HTERT RPE-1 (cell line): ENCODE measurements around the gene RNF4.
"Not testable (repeated sequence)": the region's sequence is repeated elsewhere in the genome, so short reads cannot be mapped to it uniquely, and the experiment has no call there.

ENCODE experiments used
- in situ Hi-C: fragments of 300-500 bp; cut with MboI; formaldehyde crosslinking; loops from 4 replicates; pipeline ENCODE4 v1.14.3; 2020; ENCODE audit warnings: low sequenced_read_pairs

Gene RNF4

GRCh38 chr4:2485956-2486355, 17.1 kb downstream of the RNF4 start:
- in situ Hi-C loops: no loop called here

GRCh38 chr4:2486981-2487380, 18.1 kb downstream of the RNF4 start:
- in situ Hi-C loops: no loop called here

GRCh38 chr4:2487632-2488031, 18.7 kb downstream of the RNF4 start:
- in situ Hi-C loops: no loop called here

- in situ Hi-C loops: no loop called here
Observed at GRCh38 chr4:2489081-2489805, 20.3 kb downstream of the RNF4 start.

- in situ Hi-C loops: no loop called here
Observed at GRCh38 chr4:2489841-2490552, 21.1 kb downstream of the RNF4 start.

GRCh38 chr4:2492970-2493369, 24.1 kb downstream of the RNF4 start:
- in situ Hi-C loops: no loop called here

GRCh38 chr4:2494992-2495391, 26.1 kb downstream of the RNF4 start:
- in situ Hi-C loops: no loop called here

- in situ Hi-C loops: no loop called here
Observed at GRCh38 chr4:2497324-2497723, 28.4 kb downstream of the RNF4 start.

- in situ Hi-C loops: no loop called here
Observed at GRCh38 chr4:2497931-2498330, 29.0 kb downstream of the RNF4 start.

GRCh38 chr4:2500547-2500946, 31.6 kb downstream of the RNF4 start:
- in situ Hi-C loops: no loop called here

- in situ Hi-C loops: no loop called here
Observed at GRCh38 chr4:2501034-2501594, 32.2 kb downstream of the RNF4 start.

GRCh38 chr4:2503809-2504208, 34.9 kb downstream of the RNF4 start:
- in situ Hi-C loops: no loop called here

- in situ Hi-C loops: no loop called here
Observed at GRCh38 chr4:2507259-2507658, 38.4 kb downstream of the RNF4 start.

- in situ Hi-C loops: no loop called here
Observed at GRCh38 chr4:2507855-2508254, 38.9 kb downstream of the RNF4 start.

GRCh38 chr4:2510351-2511259, 41.7 kb downstream of the RNF4 start:
- in situ Hi-C loops: no loop called here

- in situ Hi-C loops: no loop called here
Observed at GRCh38 chr4:2511645-2512131, 42.8 kb downstream of the RNF4 start.

- in situ Hi-C loops: no loop called here
Observed at GRCh38 chr4:2512396-2513135, 43.7 kb downstream of the RNF4 start.

- in situ Hi-C loops: not testable (repeated sequence)
Observed at GRCh38 chr4:2514193-2514592, 45.3 kb downstream of the RNF4 start.

GRCh38 chr4:2514944-2515343, 46.0 kb downstream of the RNF4 start:
- in situ Hi-C loops: not testable (repeated sequence)

- in situ Hi-C loops: no loop called here
Observed at GRCh38 chr4:2515830-2516550, 47.1 kb downstream of the RNF4 start.
